DOHH2 (cell line): Measurements from ENCODE around the gene CBFB.

Experiments used
- H3F3A ChIP-seq: fragments of 200-600 bp; sonication (generic), shearing (Covaris generic); 2 replicates; pipeline ENCODE4 v1.6.0; 2016; ENCODE audit warnings: antibody characterized with exemption, mild to moderate bottlenecking; ENCODE audit not compliant: control insufficient read depth, insufficient read depth
- H3K27ac ChIP-seq: fragments of 200-600 bp; sonication (generic); 2 replicates; pipeline ENCODE4 v1.5.1; 2014; ENCODE audit warnings: low read depth, mild to moderate bottlenecking, low read length, moderate library complexity
- H3K27me3 ChIP-seq: fragments of 200-600 bp; sonication (generic); 2 replicates; pipeline ENCODE4 v1.6.1; 2014; ENCODE audit warnings: mild to moderate bottlenecking, low read length, mixed read lengths; ENCODE audit not compliant: control insufficient read depth
- H3K36me3 ChIP-seq: fragments of 200-600 bp; sonication (generic); 2 replicates; pipeline ENCODE4 v1.6.1; 2014; ENCODE audit warnings: mild to moderate bottlenecking, low read length, moderate library complexity, mixed read lengths; ENCODE audit not compliant: control insufficient read depth
- H3K4me1 ChIP-seq: fragments of 200-600 bp; sonication (generic); 2 replicates; pipeline ENCODE4 v1.6.1; 2014; ENCODE audit warnings: mild to moderate bottlenecking, low read length, mixed read lengths; ENCODE audit not compliant: control insufficient read depth
- H3K4me2 ChIP-seq: fragments of 200-600 bp; sonication (generic); 2 replicates; pipeline ENCODE4 v1.6.0; 2014; ENCODE audit warnings: mild to moderate bottlenecking, low read length, moderate library complexity
- H3K4me3 ChIP-seq: fragments of 200-600 bp; sonication (generic); 2 replicates; pipeline ENCODE4 v1.5.1; 2014; ENCODE audit warnings: mild to moderate bottlenecking, low read length, mixed read lengths
- H3K79me2 ChIP-seq: fragments of 200-600 bp; sonication (generic); 2 replicates; pipeline ENCODE4 v1.6.1; 2014; ENCODE audit warnings: mild to moderate bottlenecking, low read length, mixed read lengths; ENCODE audit not compliant: control insufficient read depth
- H3K9me2 ChIP-seq: fragments of 200-600 bp; sonication (generic); replicated peaks from 2 replicates; pipeline ENCODE4 v1.6.1; 2014; ENCODE audit warnings: mild to moderate bottlenecking, low read length, mixed read lengths; ENCODE audit not compliant: control insufficient read depth
- H3K9me3 ChIP-seq: fragments of 200-600 bp; sonication (generic); 2 replicates; pipeline ENCODE4 v1.6.1; 2014; ENCODE audit warnings: antibody characterized with exemption, low read length, mixed read lengths; ENCODE audit not compliant: control insufficient read depth, insufficient read depth
- H4K20me1 ChIP-seq: fragments of 200-600 bp; sonication (generic); 2 replicates; pipeline ENCODE4 v1.6.0; 2014; ENCODE audit warnings: low read depth, mild to moderate bottlenecking, antibody characterized with exemption, low read length, moderate library complexity; ENCODE audit not compliant: control insufficient read depth, insufficient read depth
- CTCF ChIP-seq: fragments of 200-600 bp; sonication (generic); IDR thresholded peaks from one replicate; pipeline ENCODE4 v1.5.1; 2014; ENCODE audit warnings: antibody characterized with exemption, mild to moderate bottlenecking, low read depth, low read length; ENCODE audit not compliant: poor library complexity, severe bottlenecking
- EZH2phosphoT487 ChIP-seq: fragments of 200-600 bp; sonication (generic); IDR thresholded peaks from 2 replicates; pipeline ENCODE4 v1.6.1; 2017; ENCODE audit warnings: borderline replicate concordance, mild to moderate bottlenecking, antibody characterized with exemption, low read length, moderate library complexity, mixed read lengths

The CBFB gene

GRCh38 chr16:67100569-67101310, 71.8 kb downstream of the CBFB start:
- Histone ChIP-seq H3K4me3 (no peak overlapping the region), H3F3A (peaks cover 8% of the 10 kb centered on the region), H3K36me3 (peaks cover 19% of the 10 kb centered on the region), H3K9me3 (no peaks in the 10 kb centered on the region), H3K4me2 (no peak overlapping the region), H3K79me2 (no peaks in the 10 kb centered on the region), H4K20me1 (no peaks in the 10 kb centered on the region), H3K27ac (no peak overlapping the region), H3K9me2 (no peaks in the 10 kb centered on the region), H3K27me3 (no peaks in the 10 kb centered on the region), H3K4me1 (no peaks in the 10 kb centered on the region)
- no peak for TF ChIP-seq EZH2phosphoT487
- TF ChIP-seq CTCF: peak; percentile 38

GRCh38 chr16:67101311-67102082, 72.5 kb downstream of the CBFB start:
- H4K20me1 ChIP-seq: no peaks in the 10 kb centered on the region
- peaks cover 19% of the 10 kb centered on the region for H3K36me3 ChIP-seq
- no peaks in the 10 kb centered on the region for H3K27me3 ChIP-seq
- no peaks in the 10 kb centered on the region for H3K9me3 ChIP-seq
- no peak for TF ChIP-seq EZH2phosphoT487
- no peak for TF ChIP-seq CTCF
- peaks cover 14% of the 10 kb centered on the region for H3F3A ChIP-seq
- H3K79me2 ChIP-seq: no peaks in the 10 kb centered on the region
- no peak overlapping the region for H3K27ac ChIP-seq
- no peaks in the 10 kb centered on the region for H3K9me2 ChIP-seq
- no peak overlapping the region for H3K4me2 ChIP-seq
- no peak overlapping the region for H3K4me3 ChIP-seq
- H3K4me1 ChIP-seq: no peaks in the 10 kb centered on the region

- H3K4me3 ChIP-seq: no peak overlapping the region
- H3K27ac ChIP-seq: no peak overlapping the region
- H3K36me3 ChIP-seq: peaks cover 13% of the 10 kb centered on the region
- H3K4me1 ChIP-seq: peaks cover under 1% of the 10 kb centered on the region
- no peaks in the 10 kb centered on the region for H3K27me3 ChIP-seq
- TF ChIP-seq CTCF: peak; percentile 18
- TF ChIP-seq EZH2phosphoT487: no peak
- H3K4me2 ChIP-seq: no peak overlapping the region
- H3K9me2 ChIP-seq: no peaks in the 10 kb centered on the region
- H3K9me3 ChIP-seq: no peaks in the 10 kb centered on the region
- H4K20me1 ChIP-seq: no peaks in the 10 kb centered on the region
- H3F3A ChIP-seq: peaks cover 19% of the 10 kb centered on the region
- H3K79me2 ChIP-seq: no peaks in the 10 kb centered on the region
Measured at GRCh38 chr16:67104061-67104460, 75.1 kb downstream of the CBFB start.
